Spleen (tissue), 7 donors: ENCODE data around the gene ENTPD1.

Source experiments
- CTCF ChIP-seq, 11 experiments: fragments of 200-600 bp in 7 of 11; fragments of 450-650 bp in 4 of 11; sonication (generic) in 4 of 11; IDR thresholded peaks in 8 of 11; conservative IDR thresholded peaks in 3 of 11; 1 replicate in 7 of 11; 2 replicates in 4 of 11; pipeline versions ENCODE4 v1.4.0 to v1.8.0; 2016 to 2021; ENCODE audit warnings: antibody characterized with exemption in 11 of 11, inconsistent platforms in 4 of 11, mild to moderate bottlenecking in 1 of 11
- POLR2AphosphoS5 ChIP-seq, 3 donors: sonication (generic); formaldehyde crosslinking; IDR thresholded peaks; one replicate each; pipeline ENCODE4 v1.5.1; 2017; ENCODE audit warnings: antibody characterized with exemption in 3 of 3
- donor health status: DM: no; HTN: no; CAD: no; lungs with moderate emphysema.
- donor health status: DM: no; HTN: no; CAD: no.
- donor health status: DM: no; HTN: no; CAD: no.

GRCh38 chr10:95796504-95796903 lies 40.5 kb downstream of the ENTPD1 start:
- TF ChIP-seq CTCF (IDR thresholded peaks at IDR 0.05 in 8 of 11, conservative IDR thresholded peaks at IDR 0.05 in 3 of 11) (no peak), POLR2AphosphoS5 (IDR thresholded peaks at IDR 0.05) (no peak)
